Measurements from ENCODE around the gene EDC4.

Gene EDC4

GRCh38 chr16:67928561-67929364 lies 55.9 kb downstream of the EDC4 start:
- Histone ChIP-seq H3K27ac (ENCODE audit: low read depth in 2 of 2, low read length in 2 of 2) (no peak overlapping the region), H3K9ac (ENCODE audit: low read depth in 1 of 2, low read length in 2 of 2) (no peak overlapping the region), H3K36me3 (ENCODE audit: control insufficient read depth in 2 of 2, insufficient read depth in 2 of 2, low read length in 2 of 2) (peaks cover 26 to 52% of the 10 kb centered on the region in 2 donors)

GRCh38 chr16:67930191-67930590 lies 57.3 kb downstream of the EDC4 start:
- Histone ChIP-seq H3K9ac (ENCODE audit: low read depth in 1 of 2, low read length in 2 of 2) (no peak overlapping the region), H3K27me3 (ENCODE audit: control insufficient read depth in 2 of 2, insufficient read depth in 2 of 2, low read length in 2 of 2) (no peaks in the 10 kb centered on the region), H3K4me1 (ENCODE audit: control insufficient read depth in 2 of 2, insufficient read depth in 2 of 2, low read length in 2 of 2) (peaks cover 7% of the 10 kb centered on the region in 2 donors), H3K27ac (ENCODE audit: low read depth in 2 of 2, low read length in 2 of 2) (no peak overlapping the region), H3K9me3 (ENCODE audit: control insufficient read depth in 2 of 2, low read length in 2 of 2) (no peaks in the 10 kb centered on the region), H3K36me3 (ENCODE audit: control insufficient read depth in 2 of 2, insufficient read depth in 2 of 2, low read length in 2 of 2) (peaks cover 40 to 63% of the 10 kb centered on the region in 2 donors), H3K4me3 (ENCODE audit: low read length in 2 of 2) (no peak overlapping the region)

More at GRCh38 chr16:67928561-67929364, 55.9 kb downstream of the EDC4 start:
- no peaks in the 10 kb centered on the region for H3K4me1 ChIP-seq (ENCODE audit: control insufficient read depth in 2 of 2, insufficient read depth in 2 of 2, low read length in 2 of 2)
- no peaks in the 10 kb centered on the region for H3K9me3 ChIP-seq (ENCODE audit: control insufficient read depth in 2 of 2, low read length in 2 of 2)
- H3K4me3 ChIP-seq (ENCODE audit: low read length in 2 of 2): no peak overlapping the region
- no peaks in the 10 kb centered on the region for H3K27me3 ChIP-seq (ENCODE audit: control insufficient read depth in 2 of 2, insufficient read depth in 2 of 2, low read length in 2 of 2)

- no peak overlapping the region for H3K27ac ChIP-seq (ENCODE audit: low read depth in 2 of 2, low read length in 2 of 2)
- peaks cover 10 to 11% of the 10 kb centered on the region in 2 donors for H3K4me1 ChIP-seq (ENCODE audit: control insufficient read depth in 2 of 2, insufficient read depth in 2 of 2, low read length in 2 of 2)
- no peaks in the 10 kb centered on the region for H3K9me3 ChIP-seq (ENCODE audit: control insufficient read depth in 2 of 2, low read length in 2 of 2)
- H3K4me3 ChIP-seq (ENCODE audit: low read length in 2 of 2): no peak overlapping the region
- H3K36me3 ChIP-seq (ENCODE audit: control insufficient read depth in 2 of 2, insufficient read depth in 2 of 2, low read length in 2 of 2): peaks cover 41 to 63% of the 10 kb centered on the region in 2 donors
- no peaks in the 10 kb centered on the region for H3K27me3 ChIP-seq (ENCODE audit: control insufficient read depth in 2 of 2, insufficient read depth in 2 of 2, low read length in 2 of 2)
- no peak overlapping the region for H3K9ac ChIP-seq (ENCODE audit: low read depth in 1 of 2, low read length in 2 of 2)
These were observed 57.9 kb downstream of the EDC4 start for GRCh38 chr16:67930678-67931211.

Measured in mucosa of rectum (tissue), 2 donors.